ENCODE measurements around the gene MCF2L.

Gene MCF2L

GRCh38 chr13:113112893-113113845, 144.2 kb downstream of the MCF2L start:
- no peak overlapping the region for H3K27ac ChIP-seq (replicated peaks)
- H3K4me3 ChIP-seq (replicated peaks; ENCODE audit: insufficient read depth, low read length), result no peak overlapping the region
- peaks cover 30% of the 10 kb centered on the region for H3K27me3 ChIP-seq (ENCODE audit: insufficient read depth, poor library complexity, severe bottlenecking)
- TF ChIP-seq POLR2AphosphoS5 (IDR thresholded peaks at IDR 0.05; ENCODE audit: low read depth) (no peak), GABPA (IDR thresholded peaks at IDR 0.05; ENCODE audit: low read depth) (no peak), SPI1 (IDR thresholded peaks at IDR 0.05; ENCODE audit: borderline replicate concordance, low read depth) (no peak), REST (IDR thresholded peaks at IDR 0.05; ENCODE audit: insufficient replicate concordance, low read depth) (no peak)
- TF ChIP-seq, protein P1, sequence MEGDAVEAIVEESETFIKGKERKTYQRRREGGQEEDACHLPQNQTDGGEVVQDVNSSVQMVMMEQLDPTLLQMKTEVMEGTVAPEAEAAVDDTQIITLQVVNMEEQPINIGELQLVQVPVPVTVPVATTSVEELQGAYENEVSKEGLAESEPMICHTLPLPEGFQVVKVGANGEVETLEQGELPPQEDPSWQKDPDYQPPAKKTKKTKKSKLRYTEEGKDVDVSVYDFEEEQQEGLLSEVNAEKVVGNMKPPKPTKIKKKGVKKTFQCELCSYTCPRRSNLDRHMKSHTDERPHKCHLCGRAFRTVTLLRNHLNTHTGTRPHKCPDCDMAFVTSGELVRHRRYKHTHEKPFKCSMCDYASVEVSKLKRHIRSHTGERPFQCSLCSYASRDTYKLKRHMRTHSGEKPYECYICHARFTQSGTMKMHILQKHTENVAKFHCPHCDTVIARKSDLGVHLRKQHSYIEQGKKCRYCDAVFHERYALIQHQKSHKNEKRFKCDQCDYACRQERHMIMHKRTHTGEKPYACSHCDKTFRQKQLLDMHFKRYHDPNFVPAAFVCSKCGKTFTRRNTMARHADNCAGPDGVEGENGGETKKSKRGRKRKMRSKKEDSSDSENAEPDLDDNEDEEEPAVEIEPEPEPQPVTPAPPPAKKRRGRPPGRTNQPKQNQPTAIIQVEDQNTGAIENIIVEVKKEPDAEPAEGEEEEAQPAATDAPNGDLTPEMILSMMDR (IDR thresholded peaks at IDR 0.05; ENCODE audit: insufficient read depth, low read length), result no peak
- DNase-seq (ENCODE audit: low read depth in 1 of 2, low spot score in 1 of 2), result no peak

DNA sequence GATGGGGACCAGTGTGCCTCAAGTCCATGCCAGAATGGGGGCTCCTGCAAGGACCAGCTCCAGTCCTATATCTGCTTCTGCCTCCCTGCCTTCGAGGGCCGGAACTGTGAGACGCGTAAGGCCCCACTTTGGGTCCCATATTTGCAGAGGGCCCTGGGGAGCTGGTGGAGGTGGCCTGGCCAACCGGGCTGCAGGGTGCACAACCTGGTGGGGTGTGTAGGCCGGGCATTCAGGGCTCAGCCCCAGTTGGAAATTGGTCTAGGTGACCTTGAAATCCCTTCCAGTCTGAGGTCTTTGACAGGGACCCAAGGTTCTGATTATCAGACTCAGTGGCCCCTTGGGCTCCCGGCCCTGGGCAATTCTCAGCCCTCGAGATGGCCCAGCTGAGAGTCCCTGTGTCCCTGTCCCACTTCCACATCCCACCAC, 144.8 kb downstream of the MCF2L start:
- no peak overlapping the region for H3K4me3 ChIP-seq (replicated peaks; ENCODE audit: insufficient read depth, low read length)
- H3K27me3 ChIP-seq (ENCODE audit: insufficient read depth, poor library complexity, severe bottlenecking), result peaks cover 30% of the 10 kb centered on the region
- DNase-seq (ENCODE audit: low read depth in 1 of 2, low spot score in 1 of 2), result no peak
- H3K27ac ChIP-seq (replicated peaks), result no peak overlapping the region
- TF ChIP-seq GABPA (IDR thresholded peaks at IDR 0.05; ENCODE audit: low read depth), result no peak
- no peak for TF ChIP-seq REST (IDR thresholded peaks at IDR 0.05; ENCODE audit: insufficient replicate concordance, low read depth)
- no peak for TF ChIP-seq SPI1 (IDR thresholded peaks at IDR 0.05; ENCODE audit: borderline replicate concordance, low read depth)
- TF ChIP-seq, protein P1 (IDR thresholded peaks at IDR 0.05; ENCODE audit: insufficient read depth, low read length), result no peak
- TF ChIP-seq POLR2AphosphoS5 (IDR thresholded peaks at IDR 0.05; ENCODE audit: low read depth), result no peak

GRCh38 chr13:113114511-113115362, 145.7 kb downstream of the MCF2L start:
- Histone ChIP-seq H3K27me3 (ENCODE audit: insufficient read depth, poor library complexity, severe bottlenecking) (peaks cover 27% of the 10 kb centered on the region), H3K27ac (replicated peaks) (no peak overlapping the region), H3K4me3 (replicated peaks; ENCODE audit: insufficient read depth, low read length) (no peak overlapping the region)
- TF ChIP-seq SPI1 (IDR thresholded peaks at IDR 0.05; ENCODE audit: borderline replicate concordance, low read depth), result no peak
- TF ChIP-seq, protein P1 (IDR thresholded peaks at IDR 0.05; ENCODE audit: insufficient read depth, low read length), result no peak
- no peak for TF ChIP-seq POLR2AphosphoS5 (IDR thresholded peaks at IDR 0.05; ENCODE audit: low read depth)
- no peak for TF ChIP-seq GABPA (IDR thresholded peaks at IDR 0.05; ENCODE audit: low read depth)
- no peak for TF ChIP-seq REST (IDR thresholded peaks at IDR 0.05; ENCODE audit: insufficient replicate concordance, low read depth)
- no peak for DNase-seq (ENCODE audit: low read depth in 1 of 2, low spot score in 1 of 2)

Data from HL-60 (cell line).